Amygdala (tissue), 56 donors: Measurements from ENCODE around the gene RARS1.
"Not testable (repeated sequence)": the region's sequence is repeated elsewhere in the genome, so short reads cannot be mapped to it uniquely, and the experiment has no call there.

Source experiments
- DNase-seq, 56 donors: peaks; one replicate each; lab custom pipeline; 2025; lab: John Stamatoyannopoulos, UW

The RARS1 gene

GRCh38 chr5:168479166-168479565 lies 7.1 kb upstream of the RARS1 start:
- no peak for DNase-seq

- DNase-seq: no peak
Observed at GRCh38 chr5:168480601-168481000, 5.7 kb upstream of the RARS1 start.

DNA sequence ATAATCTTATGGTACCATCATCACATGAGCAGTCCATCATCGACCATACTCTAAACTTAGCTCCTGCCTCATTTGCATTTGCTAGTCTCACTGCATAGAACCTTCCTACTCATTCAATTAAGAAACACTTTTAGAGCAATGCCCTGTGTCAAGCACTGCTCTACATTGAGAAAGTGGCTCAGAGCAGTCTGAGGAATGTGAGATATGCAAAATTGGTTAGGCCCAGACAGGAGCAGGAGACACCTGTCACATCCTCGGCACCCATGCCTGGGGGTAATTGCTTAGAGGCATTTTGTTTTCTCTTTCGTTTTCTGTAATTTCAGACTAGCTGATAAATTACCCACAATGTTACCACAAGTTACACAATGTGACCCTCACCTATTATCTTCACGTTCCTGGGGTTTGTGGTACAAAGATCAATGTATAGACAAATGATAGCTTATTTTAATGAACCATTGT lies 4.9 kb upstream of the RARS1 start:
- DNase-seq: no peak

GRCh38 chr5:168482361-168482760 lies 3.9 kb upstream of the RARS1 start:
- no peak for DNase-seq

GRCh38 chr5:168489059-168489458 lies 2.8 kb downstream of the RARS1 start:
- no peak for DNase-seq

GRCh38 chr5:168494057-168494555 lies 7.8 kb downstream of the RARS1 start:
- DNase-seq: no peak

DNA sequence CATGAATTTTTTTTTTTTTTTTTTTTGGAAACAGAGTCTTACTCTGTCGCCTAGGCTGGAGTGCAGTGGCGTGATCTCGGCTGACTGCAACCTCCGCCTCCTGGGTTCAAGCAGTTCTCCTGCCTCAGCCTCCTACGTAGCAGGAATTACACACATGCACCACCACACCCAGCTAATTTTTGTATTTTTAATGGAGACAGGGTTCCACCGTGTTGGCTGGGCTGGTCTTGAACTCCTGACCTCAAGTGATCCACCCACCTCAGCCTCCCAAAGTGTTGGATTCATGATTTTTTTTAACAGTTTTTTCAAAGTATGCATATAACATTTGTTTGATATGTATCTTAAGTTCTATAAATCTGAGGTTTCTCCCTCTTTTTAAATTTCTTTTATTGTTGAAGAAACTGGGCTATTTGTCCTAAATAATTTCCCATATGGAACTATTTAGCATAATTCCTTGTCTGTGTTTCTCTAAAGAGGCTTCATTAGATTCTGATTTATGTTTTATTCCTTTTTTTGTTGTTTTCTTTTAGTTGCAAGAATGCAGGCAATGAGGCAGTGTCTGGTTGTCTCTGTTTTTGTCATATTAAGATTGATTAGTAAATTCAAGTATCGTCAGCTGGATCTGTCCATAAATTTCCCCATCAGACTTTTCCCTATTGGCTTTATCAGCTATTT lies 16.4 kb downstream of the RARS1 start:
- DNase-seq: no peak

DNA sequence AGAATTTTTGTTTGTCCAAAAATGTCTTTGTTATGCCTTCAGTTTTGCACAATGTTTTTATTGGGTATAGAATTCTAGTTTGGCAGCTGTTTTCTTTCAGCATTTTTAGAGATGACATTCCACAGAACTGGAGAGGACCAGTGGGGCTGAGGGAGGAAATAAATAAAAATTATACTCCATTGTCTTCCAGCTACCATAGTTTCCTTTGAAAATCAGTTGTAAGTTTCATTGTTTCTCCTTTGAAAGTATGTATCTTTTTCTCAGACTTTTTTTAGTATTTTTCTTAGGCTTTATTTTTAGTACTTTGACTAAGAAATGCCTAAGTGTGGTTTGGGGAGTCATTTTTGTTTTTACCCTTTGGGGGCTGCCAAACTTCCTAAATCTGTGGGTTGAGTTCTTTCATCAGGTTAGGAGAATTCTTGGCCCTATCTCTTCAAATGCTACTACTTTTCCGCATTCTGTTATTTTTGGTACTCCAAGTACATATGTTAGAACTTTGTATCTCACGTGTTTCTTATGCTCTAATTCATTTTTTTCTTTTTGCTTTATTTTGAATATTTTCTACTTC lies 27.7 kb downstream of the RARS1 start:
- no peak for DNase-seq

GRCh38 chr5:168525856-168526255 lies 39.6 kb downstream of the RARS1 start:
- no peak for DNase-seq

DNA sequence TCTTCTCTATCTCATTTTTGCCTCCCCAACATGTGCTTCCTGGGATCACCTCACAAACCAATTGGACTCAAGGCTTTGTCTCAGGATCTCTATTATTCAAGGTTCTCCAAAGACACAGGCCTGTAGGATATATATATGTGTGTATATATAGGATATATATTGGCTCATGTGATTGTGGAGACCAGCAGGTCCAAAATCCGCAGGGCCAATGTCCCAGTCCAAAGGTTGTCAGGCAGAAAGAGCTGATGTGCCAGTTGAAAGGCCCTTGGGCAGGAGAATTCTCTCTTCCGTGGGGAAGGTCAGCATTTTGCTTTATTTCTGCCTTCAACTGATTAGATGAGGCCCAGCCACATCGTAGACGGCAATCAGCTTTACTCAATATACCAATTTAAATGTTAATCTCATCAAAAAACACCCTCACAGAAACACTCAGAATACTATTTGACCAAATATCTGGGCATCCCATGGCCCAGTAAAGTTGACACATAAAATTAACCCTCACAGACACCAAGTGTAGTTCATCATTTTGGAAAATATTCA lies 41.6 kb downstream of the RARS1 start:
- DNase-seq: no peak

- DNase-seq: peak in 27 of 56 donors; percentile 2 to 46 (median 28)
Observed at GRCh38 chr5:168528521-168529373, 42.5 kb downstream of the RARS1 start, which contains the start of gene FBLL1. Gene FBLL1, plus strand, starts transcription at chr5:168529305. Its CDS starts 200 bp downstream, at chr5:168529505.

GRCh38 chr5:168529374-168530234 lies 43.3 kb downstream of the RARS1 start:
- peak in 5 of 56 donors; percentile 2 to 19 (median 5) for DNase-seq

GRCh38 chr5:168530621-168531150 lies 44.4 kb downstream of the RARS1 start:
- no peak for DNase-seq

DNA sequence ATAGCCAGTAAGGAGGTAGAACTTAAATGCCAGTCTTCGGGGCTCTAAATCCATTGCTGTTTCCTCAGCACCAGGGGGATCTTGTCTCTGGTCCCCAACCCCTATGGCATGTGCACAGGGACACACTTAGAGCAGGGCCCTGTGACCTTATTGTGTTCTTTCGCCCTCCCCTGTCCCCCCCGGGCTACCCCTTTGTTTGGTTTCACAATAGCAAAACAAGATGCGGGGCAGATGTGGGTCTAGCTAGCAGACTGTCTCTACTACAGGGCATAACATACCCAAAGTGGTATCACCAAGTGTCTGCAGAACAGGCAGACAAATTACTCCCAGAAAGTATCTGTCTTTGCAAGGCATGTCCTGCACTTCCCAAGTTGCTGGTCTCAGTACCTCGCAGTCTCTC lies 44.9 kb downstream of the RARS1 start:
- no peak for DNase-seq

GRCh38 chr5:168531987-168532864 lies 46.0 kb downstream of the RARS1 start:
- DNase-seq: no peak

GRCh38 chr5:168534351-168534750 lies 48.1 kb downstream of the RARS1 start:
- DNase-seq: not testable (repeated sequence)

DNA sequence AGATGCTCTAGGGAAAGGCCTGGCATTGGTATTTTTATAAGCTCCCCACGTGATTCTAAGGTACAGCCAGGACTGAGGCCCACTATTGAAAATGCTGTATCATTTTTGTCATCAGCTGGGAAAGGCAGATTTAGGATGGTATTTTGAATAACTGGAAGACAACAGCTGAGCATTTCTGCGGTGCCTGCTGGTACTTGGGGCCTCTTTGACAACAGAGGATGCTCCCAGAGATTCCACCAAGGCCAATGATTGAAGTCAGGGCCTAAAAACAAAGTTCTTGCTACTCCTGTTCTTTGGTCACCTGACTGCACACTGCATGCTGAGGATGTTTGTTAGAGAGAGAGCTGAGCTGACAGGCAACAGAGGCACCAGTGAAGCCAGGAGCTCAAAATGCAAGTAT lies 50.9 kb downstream of the RARS1 start:
- no peak for DNase-seq

- DNase-seq: no peak
Observed at GRCh38 chr5:168549554-168549953, 63.3 kb downstream of the RARS1 start.

DNA sequence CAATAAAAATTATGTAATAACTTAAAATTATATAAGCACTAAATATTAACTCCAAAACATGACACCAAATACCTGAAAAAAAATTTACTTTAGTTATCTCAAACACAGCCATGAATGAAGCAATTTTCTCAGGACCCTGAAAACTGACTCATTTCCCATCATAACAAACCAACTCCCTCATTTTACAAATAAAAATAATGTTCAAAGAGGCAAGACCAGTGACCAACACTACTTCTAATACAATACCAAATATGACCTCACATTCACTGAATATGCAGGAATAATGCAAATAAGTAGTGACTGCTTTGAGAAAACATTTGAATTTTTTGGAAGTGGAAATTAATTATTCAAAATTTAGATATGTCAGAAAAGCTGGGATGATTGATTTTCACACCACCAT lies 64.4 kb downstream of the RARS1 start:
- no peak for DNase-seq
